NCI-H2227 (cell line): ENCODE measurements around the gene HOXA9.

Experiments used
- DNase-seq: peaks from one replicate; lab custom pipeline; 2025; ENCODE audit not compliant: unreplicated experiment; lab: John Stamatoyannopoulos, UW

HOXA9 gene

GRCh38 chr7:27154901-27155815, 10.2 kb downstream of the HOXA9 start:
- no peak for DNase-seq

- DNase-seq = no peak
Measured at GRCh38 chr7:27154369-27154768, 11.0 kb downstream of the HOXA9 start.

- DNase-seq = no peak
Measured at GRCh38 chr7:27153526-27153925, 11.8 kb downstream of the HOXA9 start.

GRCh38 chr7:27152816-27153442, 12.4 kb downstream of the HOXA9 start:
- no peak for DNase-seq

GRCh38 chr7:27151931-27152815, 13.2 kb downstream of the HOXA9 start, which contains the start of gene HOXA3:
Gene HOXA3 (minus strand): TSS chr7:27152583. CDS start chr7:27110640, 41,943 bp downstream.
- DNase-seq = peak; percentile 10

GRCh38 chr7:27151341-27151930, 13.9 kb downstream of the HOXA9 start:
- DNase-seq = no peak

GRCh38 chr7:27150568-27151340, 14.6 kb downstream of the HOXA9 start:
- DNase-seq = peak; percentile 81

- no peak for DNase-seq
Measured at GRCh38 chr7:27149842-27150567, 15.3 kb downstream of the HOXA9 start.

GRCh38 chr7:27148756-27149641, 16.3 kb downstream of the HOXA9 start:
- no peak for DNase-seq

- DNase-seq = no peak
Measured at GRCh38 chr7:27148031-27148755, 17.1 kb downstream of the HOXA9 start.

- DNase-seq = no peak
Measured at GRCh38 chr7:27147199-27148030, 17.9 kb downstream of the HOXA9 start, which contains the start of gene HOXA6. Gene HOXA6 (minus strand): TSS chr7:27147774. CDS start chr7:27147749, 25 bp downstream.

- DNase-seq = no peak
Measured at GRCh38 chr7:27146491-27147198, 18.7 kb downstream of the HOXA9 start.

GRCh38 chr7:27145914-27146412, 19.4 kb downstream of the HOXA9 start:
- no peak for DNase-seq

GRCh38 chr7:27145165-27145913, 20.0 kb downstream of the HOXA9 start:
- no peak for DNase-seq

- no peak for DNase-seq
Measured at GRCh38 chr7:27144781-27145164, 20.6 kb downstream of the HOXA9 start.
